Natural killer cell (primary cell): ENCODE data around the gene RSF1. TPM values are rescaled to one million over a fixed set of nuclear protein-coding genes. Genes with fewer than 3 reads are reported as not detected.
A peak's percentile ranks its signal among the peaks of the same experiment; 100 is the strongest.

Source experiments
- ATAC-seq, 3 donors: fragments of 150-1000 bp in 2 of 3; fragments of 200-7000 bp in 1 of 3; cut with Tn5 transposase; 1 replicate in 1 of 3; 2 replicates in 2 of 3; pipeline ENCODE4 v1.10.0; 2021; ENCODE audit warnings: mild to moderate bottlenecking in 2 of 3, moderate library complexity in 2 of 3
- DNase-seq, 2 donors: peaks; one replicate each; pipeline versions ENCODE4 v3.0.0 to v3.0.0-alpha.2; 2013 to 2021; ENCODE audit warnings: mixed read lengths in 1 of 2
- H3K27ac ChIP-seq: one replicate; pipeline ENCODE4 v1.5.1; 2013; ENCODE audit warnings: mild to moderate bottlenecking, low read length
- H3K27me3 ChIP-seq: one replicate; pipeline ENCODE4 v1.6.1; 2013; ENCODE audit warnings: low read length; ENCODE audit not compliant: control insufficient read depth, insufficient read depth
- H3K36me3 ChIP-seq: one replicate; pipeline ENCODE4 v1.6.1; 2013; ENCODE audit warnings: low read length; ENCODE audit not compliant: control insufficient read depth, insufficient read depth
- H3K4me1 ChIP-seq: one replicate; pipeline ENCODE4 v1.6.1; 2013; ENCODE audit warnings: low read length; ENCODE audit not compliant: control insufficient read depth, insufficient read depth
- H3K4me3 ChIP-seq: one replicate; pipeline ENCODE4 v1.5.1; 2013; ENCODE audit warnings: low read length
- H3K9me3 ChIP-seq: one replicate; pipeline ENCODE4 v1.6.1; 2013; ENCODE audit warnings: low read length; ENCODE audit not compliant: control insufficient read depth, insufficient read depth
- H3K27ac Mint-ChIP-seq, 2 donors: one replicate each; pipeline ENCODE4 v1.8.0; 2022; ENCODE audit warnings: mild to moderate bottlenecking in 2 of 2, mixed read lengths in 2 of 2, moderate library complexity in 1 of 2
- H3K27me3 Mint-ChIP-seq, 2 donors: one replicate each; pipeline ENCODE4 v1.8.0; 2022; ENCODE audit warnings: low read depth in 2 of 2, mixed read lengths in 2 of 2
- H3K36me3 Mint-ChIP-seq: one replicate; pipeline ENCODE4 v1.8.0; 2022; ENCODE audit warnings: mixed read lengths
- H3K4me1 Mint-ChIP-seq, 2 donors: one replicate each; pipeline ENCODE4 v1.8.0; 2022; ENCODE audit warnings: mixed read lengths in 2 of 2
- H3K4me3 Mint-ChIP-seq: one replicate; pipeline ENCODE4 v1.8.0; 2022; ENCODE audit warnings: mild to moderate bottlenecking, moderate library complexity, mixed read lengths
- H3K9me3 Mint-ChIP-seq, 2 donors: one replicate each; pipeline ENCODE4 v1.8.0; 2022; ENCODE audit warnings: mixed read lengths in 2 of 2
- CTCF ChIP-seq: fragments of 200-600 bp; IDR thresholded peaks from one replicate; pipeline ENCODE4 v1.8.0; 2022; ENCODE audit warnings: antibody characterized with exemption
- WGBS: methylation state at CpG from one replicate; pipeline ENCODE4 v1.1.7; 2013; ENCODE audit warnings: missing lambda C conversion rate; ENCODE audit not compliant: insufficient coverage; 5-methylcytosine and 5-hydroxymethylcytosine counted together
- intact Hi-C: fragments of 100-400 bp; cut with micrococcal nuclease; formaldehyde crosslinking; loops from one replicate; pipeline ENCODE4 v1.14.2; 2022
- total RNA-seq, 4 donors: library from RNA; stranded (reverse); fragments of 120-200 nt in 1 of 4; gene quantifications; one replicate each; pipeline versions ENCODE4 v1.2.3 to v1.2.4, GENCODE V29; 2013 to 2022

The RSF1 gene
- total RNA-seq, 3 donors from 2014 or later (not counting 1 experiment from before 2014, with no cell fraction given) = 87.3 to 119 (median 110) TPM

GRCh38 chr11:77819921-77820564 is 479 bp downstream of the RSF1 start:
- Mint-ChIP-seq H3K9me3 (no peaks in the 10 kb centered on the region), H3K27me3 (no peaks in the 10 kb centered on the region), H3K36me3 (no peaks in the 10 kb centered on the region), H3K4me1 (peaks cover 43 to 51% of the 10 kb centered on the region in 2 donors), H3K27ac (peak overlapping the region; percentile 92), H3K4me3 (peak overlapping the region; percentile 100)
- DNase-seq (peak; percentile 45 to 60), ATAC-seq (peak; percentile 1 to 4 (median 3))
- intact Hi-C loops = loop anchor here (1.0 kb wide), 1 partner anchor 174 kb away; the partner anchor contains the start of gene INTS4
- Histone ChIP-seq H3K27me3 (no peaks in the 10 kb centered on the region), H3K4me1 (peaks cover 13% of the 10 kb centered on the region), H3K27ac (peak overlapping the region; percentile 94), H3K4me3 (peak overlapping the region; percentile 97), H3K36me3 (no peaks in the 10 kb centered on the region), H3K9me3 (peaks cover under 1% of the 10 kb centered on the region)
- WGBS = under 1% methylated on average over 55 of the region's 55 CpGs
- TF ChIP-seq CTCF = no peak

- H3K4me1 Mint-ChIP-seq = peaks cover 48 to 56% of the 10 kb centered on the region in 2 donors
- DNase-seq = peak; percentile 75 to 92
- 0% methylated on average over 10 of the region's 19 CpGs for WGBS
- intact Hi-C loops = no loop called here
- no peaks in the 10 kb centered on the region for H3K27me3 Mint-ChIP-seq
- Histone ChIP-seq H3K27ac (peak overlapping the region; percentile 94), H3K9me3 (peaks cover 6% of the 10 kb centered on the region), H3K4me1 (peaks cover 13% of the 10 kb centered on the region), H3K27me3 (no peaks in the 10 kb centered on the region), H3K36me3 (no peaks in the 10 kb centered on the region), H3K4me3 (peak overlapping the region; percentile 97)
- no peaks in the 10 kb centered on the region for H3K36me3 Mint-ChIP-seq
- peak overlapping the region; percentile 92 for H3K27ac Mint-ChIP-seq
- H3K9me3 Mint-ChIP-seq = peaks cover 0 to 3% of the 10 kb centered on the region in 2 donors
- peak overlapping the region; percentile 100 for H3K4me3 Mint-ChIP-seq
- TF ChIP-seq CTCF = no peak
- peak; percentile 52 to 69 (median 62) for ATAC-seq
Observed at GRCh38 chr11:77819411-77819920, 1.1 kb downstream of the RSF1 start.

GRCh38 chr11:77815459-77815858 is 5.1 kb downstream of the RSF1 start:
- Histone ChIP-seq H3K36me3 (peaks cover 9% of the 10 kb centered on the region), H3K27ac (no peak overlapping the region), H3K4me3 (no peak overlapping the region), H3K4me1 (peaks cover 5% of the 10 kb centered on the region), H3K27me3 (no peaks in the 10 kb centered on the region), H3K9me3 (peaks cover 7% of the 10 kb centered on the region)
- no peak for TF ChIP-seq CTCF
- H3K27ac Mint-ChIP-seq = peak overlapping the region in 1 of 2 donors; percentile 40
- intact Hi-C loops = no loop called here
- no peaks in the 10 kb centered on the region for H3K36me3 Mint-ChIP-seq
- H3K9me3 Mint-ChIP-seq = peaks cover 0 to 3% of the 10 kb centered on the region in 2 donors
- WGBS = no CpG with 5 or more reads among the region's 1 CpG
- ATAC-seq = no peak
- no peak for DNase-seq
- no peaks in the 10 kb centered on the region for H3K27me3 Mint-ChIP-seq
- no peak overlapping the region for H3K4me3 Mint-ChIP-seq
- peaks cover 52 to 57% of the 10 kb centered on the region in 2 donors for H3K4me1 Mint-ChIP-seq
